Left lung (tissue), 10 donors: Measurements from ENCODE around the gene EXD3. TPM values are rescaled to one million over a fixed set of nuclear protein-coding genes. Genes with fewer than 3 reads are reported as not detected.

ENCODE experiments used
- ATAC-seq: fragments of 200-7000 bp; cut with Tn5 transposase; one replicate; pipeline ENCODE4 v1.9.1; 2020; ENCODE audit warnings: moderate library complexity
- DNase-seq, 4 donors: peaks; one replicate each; pipeline ENCODE4 v3.0.0-alpha.2; 2013 to 2020
- H3K27ac ChIP-seq, 2 donors: fragments of 200-600 bp; sonication (generic) in 1 of 2; one replicate each; pipeline versions ENCODE4 v1.5.0 to v1.8.0; 2020 to 2021
- H3K27me3 ChIP-seq, 2 donors: fragments of 200-600 bp; sonication (generic) in 1 of 2; one replicate each; pipeline versions ENCODE4 v1.5.0 to v1.8.0; 2020 to 2021
- H3K36me3 ChIP-seq, 2 donors: fragments of 200-600 bp; sonication (generic) in 1 of 2; one replicate each; pipeline versions ENCODE4 v1.5.0 to v1.8.0; 2020 to 2021
- H3K4me1 ChIP-seq, 2 donors: fragments of 200-600 bp; one replicate each; pipeline ENCODE4 v1.8.0; 2021
- H3K4me3 ChIP-seq, 2 donors: fragments of 200-600 bp; sonication (generic) in 1 of 2; one replicate each; pipeline versions ENCODE4 v1.5.0 to v1.8.0; 2020 to 2021; ENCODE audit warnings: mild to moderate bottlenecking in 1 of 2
- H3K9me3 ChIP-seq, 2 donors: fragments of 200-600 bp; sonication (generic) in 1 of 2; one replicate each; pipeline versions ENCODE4 v1.5.0 to v1.8.0; 2020 to 2021
- CTCF ChIP-seq, 2 donors: fragments of 200-600 bp; sonication (generic) in 1 of 2; IDR thresholded peaks; one replicate each; pipeline versions ENCODE4 v1.5.0 to v1.8.0; 2021; ENCODE audit warnings: antibody characterized with exemption in 2 of 2
- intact Hi-C, 2 donors: fragments of 100-400 bp; cut with DNase I; formaldehyde crosslinking; loops; one replicate each; pipeline versions ENCODE4 v1.11.2 to v1.14.2; 2022
- polyA plus RNA-seq, 6 donors: library from polyadenylated mRNA; unstranded; fragments of 120-200 nt; gene quantifications; one replicate each; pipeline ENCODE4 v1.2.1, GENCODE V29; 2013; ENCODE audit not compliant: insufficient read length in 6 of 6
- total RNA-seq, 2 donors: library from RNA; stranded (reverse); fragmentation: NEBNext Ultra II Directional; extraction: Animal tissue kit (Norgen Biotek cat#: 25700); gene quantifications; one replicate each; pipeline ENCODE4 v1.2.1, GENCODE V29; 2021
- donor health status: DM: no; HTN: yes; CAD: no.
- donor health status: DM: no; HTN: no; CAD: no.

EXD3 gene
- total and polyA plus RNA-seq, 8 donors = 13.2 to 21.8 (median 16.6) TPM

DNA sequence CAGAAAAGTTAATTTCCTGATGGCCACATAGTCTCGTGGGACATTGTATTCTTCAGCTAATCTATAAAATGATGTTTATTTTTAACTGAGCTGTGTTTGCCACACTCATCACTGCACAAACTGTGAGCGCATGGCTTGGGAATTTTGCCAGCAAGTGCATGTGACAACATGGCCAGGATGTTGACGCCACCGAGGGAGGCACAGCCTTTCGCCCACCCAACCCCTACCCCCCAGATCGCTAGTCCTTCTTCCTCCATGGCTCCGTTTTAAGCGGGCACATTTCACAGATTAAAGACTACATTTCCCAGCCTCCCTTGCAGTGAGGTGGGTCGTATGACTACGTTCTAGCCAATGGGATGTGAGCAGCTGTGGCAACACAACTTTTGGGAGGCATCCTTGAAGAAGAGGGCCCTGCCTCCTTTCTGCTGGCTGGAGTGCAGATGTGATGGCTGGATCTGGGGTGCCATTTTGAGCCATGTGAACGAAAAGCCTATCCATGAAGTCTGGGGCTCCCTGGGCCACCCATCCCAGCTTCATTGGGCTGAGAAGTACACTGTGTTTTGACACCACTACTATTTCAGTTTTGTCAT lies 128.8 kb downstream of the EXD3 start:
- DNase-seq (peak in 1 of 4 donors; percentile 74), ATAC-seq (peak; percentile 80)
- Histone ChIP-seq H3K27me3 (peaks cover 6 to 61% of the 10 kb centered on the region in 2 donors), H3K4me1 (peaks cover 5 to 36% of the 10 kb centered on the region in 2 donors), H3K27ac (peak overlapping the region; percentile 45 to 70), H3K4me3 (peak overlapping the region in 1 of 2 donors; percentile 19), H3K9me3 (peaks cover 0 to 3% of the 10 kb centered on the region in 2 donors), H3K36me3 (no peaks in the 10 kb centered on the region)
- intact Hi-C loops = no loop called here
- TF ChIP-seq CTCF (IDR thresholded peaks at IDR 0.05) = no peak

GRCh38 chr9:137293482-137294090 lies 129.4 kb downstream of the EXD3 start:
- ATAC-seq = peak; percentile 51
- H3K9me3 ChIP-seq = peaks cover 0 to 3% of the 10 kb centered on the region in 2 donors
- H3K36me3 ChIP-seq = no peaks in the 10 kb centered on the region
- H3K4me1 ChIP-seq = peaks cover 5 to 36% of the 10 kb centered on the region in 2 donors
- H3K4me3 ChIP-seq = peak overlapping the region in 1 of 2 donors; percentile 19
- H3K27me3 ChIP-seq = peaks cover 5 to 55% of the 10 kb centered on the region in 2 donors
- intact Hi-C loops = no loop called here
- no peak for TF ChIP-seq CTCF (IDR thresholded peaks at IDR 0.05)
- H3K27ac ChIP-seq = peak overlapping the region; percentile 45 to 70
- DNase-seq = no peak

DNA sequence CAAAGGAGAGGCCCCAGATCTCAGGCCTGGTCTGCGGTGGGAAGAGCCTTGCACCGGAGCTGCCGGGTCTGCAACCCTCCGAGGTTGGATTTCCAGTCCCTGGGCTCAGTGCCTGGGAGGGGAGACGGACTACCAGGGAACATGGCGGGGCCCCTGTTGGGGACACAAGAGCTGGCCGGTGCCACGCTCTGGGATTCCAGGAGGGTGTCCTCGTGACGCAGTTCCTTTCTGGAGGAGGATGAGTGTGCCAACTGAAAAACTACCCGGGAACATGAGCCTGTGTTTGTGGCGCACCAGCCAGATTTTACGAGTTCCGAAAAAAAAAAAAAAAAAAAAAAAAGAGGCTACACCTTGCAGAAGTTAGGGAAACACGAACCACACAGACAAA lies 129.9 kb downstream of the EXD3 start:
- H3K27me3 ChIP-seq = peaks cover 5 to 50% of the 10 kb centered on the region in 2 donors
- H3K27ac ChIP-seq = no peak overlapping the region
- H3K4me3 ChIP-seq = no peak overlapping the region
- intact Hi-C loops = no loop called here
- H3K4me1 ChIP-seq = peaks cover 5 to 31% of the 10 kb centered on the region in 2 donors
- H3K9me3 ChIP-seq = peaks cover 0 to 3% of the 10 kb centered on the region in 2 donors
- no peak for ATAC-seq
- no peaks in the 10 kb centered on the region for H3K36me3 ChIP-seq
- no peak for TF ChIP-seq CTCF (IDR thresholded peaks at IDR 0.05)
- DNase-seq = no peak

GRCh38 chr9:137286975-137287383 lies 136.0 kb downstream of the EXD3 start:
- Histone ChIP-seq H3K4me1 (peaks cover 0 to 6% of the 10 kb centered on the region in 2 donors), H3K9me3 (no peaks in the 10 kb centered on the region), H3K36me3 (peaks cover 0 to 22% of the 10 kb centered on the region in 2 donors), H3K27ac (no peak overlapping the region), H3K27me3 (no peaks in the 10 kb centered on the region), H3K4me3 (no peak overlapping the region)
- intact Hi-C loops = no loop called here
- DNase-seq = no peak
- ATAC-seq = peak; percentile 92
- TF ChIP-seq CTCF (IDR thresholded peaks at IDR 0.05) = peak in 1 of 2 donors; percentile 38

DNA sequence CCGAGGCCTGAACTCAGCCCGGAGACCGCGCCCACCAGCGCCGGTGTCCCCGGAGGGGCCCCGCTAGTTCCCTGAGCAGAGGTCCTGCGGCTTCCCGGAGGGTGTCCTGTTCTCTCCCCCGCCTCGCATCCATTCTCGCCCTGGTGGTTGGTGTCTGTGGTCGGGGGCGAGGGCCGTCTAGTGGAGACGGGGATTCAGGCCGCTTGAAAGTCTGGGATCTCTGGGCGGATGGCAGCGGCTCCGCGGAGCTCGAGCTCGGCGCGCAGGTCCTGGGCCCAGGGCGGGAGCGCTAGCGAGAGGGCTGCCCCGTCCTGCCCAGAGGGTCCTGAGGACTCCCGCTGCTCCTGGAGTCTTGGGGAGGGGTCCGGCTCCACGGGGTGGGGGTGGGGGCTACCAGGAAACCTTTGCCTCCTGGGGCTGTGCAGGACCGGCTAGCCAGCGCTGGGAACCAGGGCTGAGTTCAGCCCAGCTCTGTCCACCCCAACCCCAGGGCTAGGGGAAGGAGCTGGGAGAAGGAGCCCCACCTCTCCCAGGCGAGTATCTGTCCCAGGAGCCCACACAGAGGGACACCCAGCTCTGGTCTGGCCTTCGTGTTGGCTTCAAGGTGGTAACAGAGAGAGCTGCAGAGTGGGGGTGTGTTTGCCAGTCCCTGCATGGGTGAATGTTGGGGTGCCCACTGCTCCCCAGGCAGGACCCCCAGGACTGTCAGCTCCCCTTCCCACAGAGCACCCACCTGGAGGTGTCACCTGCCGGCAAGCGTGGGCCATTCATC lies 141.4 kb downstream of the EXD3 start:
- peaks cover 0 to 55% of the 10 kb centered on the region in 2 donors for H3K36me3 ChIP-seq
- no peak overlapping the region for H3K4me3 ChIP-seq
- H3K27me3 ChIP-seq = no peaks in the 10 kb centered on the region
- DNase-seq (no peak), ATAC-seq (no peak)
- peaks cover 10 to 53% of the 10 kb centered on the region in 2 donors for H3K4me1 ChIP-seq
- intact Hi-C loops = no loop called here
- no peak for TF ChIP-seq CTCF (IDR thresholded peaks at IDR 0.05)
- no peaks in the 10 kb centered on the region for H3K9me3 ChIP-seq
- no peak overlapping the region for H3K27ac ChIP-seq
